GM19463 (cell line): ENCODE results near the gene KCTD13.
"Not testable (repeated sequence)": the region's sequence is repeated elsewhere in the genome, so short reads cannot be mapped to it uniquely, and the experiment has no call there.

Source experiments
- ATAC-seq: cut with Tn5 transposase; IDR thresholded peaks from one replicate; pipeline ENCODE4 v1.9.1; 2021; ENCODE audit warnings: mild to moderate bottlenecking, moderate library complexity; ENCODE audit not compliant: unreplicated experiment

The KCTD13 gene

DNA sequence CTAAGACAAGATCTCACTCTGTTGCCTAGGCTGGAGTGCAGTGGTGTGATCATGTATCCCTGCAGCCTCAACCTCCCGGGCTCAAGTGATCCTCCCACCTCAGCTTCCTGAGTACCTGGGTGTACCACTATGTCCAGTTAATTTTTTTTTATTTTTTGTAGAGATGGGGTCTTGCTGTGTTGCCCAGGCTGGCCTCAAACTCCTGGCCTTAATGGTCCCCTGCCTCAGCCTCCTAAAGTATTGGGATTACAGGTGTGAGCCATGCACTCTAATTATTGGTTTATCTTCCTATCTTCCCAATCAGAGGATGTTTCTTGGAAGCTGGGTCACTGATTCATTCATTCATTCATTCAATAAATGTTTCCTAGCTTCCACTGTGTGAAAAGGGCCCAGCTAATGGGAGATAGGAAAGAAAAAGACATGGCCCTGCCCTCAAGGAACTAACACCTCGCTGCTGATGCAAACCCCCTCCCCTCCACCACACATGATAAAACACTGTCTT is 17.3 kb downstream of the KCTD13 start:
- ATAC-seq: no peak

GRCh38 chr16:29907973-29908372 is 18.1 kb downstream of the KCTD13 start:
- no peak for ATAC-seq

- ATAC-seq: no peak
Observed at GRCh38 chr16:29906520-29907244, 19.3 kb downstream of the KCTD13 start.

- no peak for ATAC-seq
Observed at GRCh38 chr16:29905668-29906067, 20.4 kb downstream of the KCTD13 start.

GRCh38 chr16:29904947-29905346 is 21.1 kb downstream of the KCTD13 start:
- ATAC-seq: no peak

- no peak for ATAC-seq
Observed at GRCh38 chr16:29903590-29903989, 22.4 kb downstream of the KCTD13 start.

DNA sequence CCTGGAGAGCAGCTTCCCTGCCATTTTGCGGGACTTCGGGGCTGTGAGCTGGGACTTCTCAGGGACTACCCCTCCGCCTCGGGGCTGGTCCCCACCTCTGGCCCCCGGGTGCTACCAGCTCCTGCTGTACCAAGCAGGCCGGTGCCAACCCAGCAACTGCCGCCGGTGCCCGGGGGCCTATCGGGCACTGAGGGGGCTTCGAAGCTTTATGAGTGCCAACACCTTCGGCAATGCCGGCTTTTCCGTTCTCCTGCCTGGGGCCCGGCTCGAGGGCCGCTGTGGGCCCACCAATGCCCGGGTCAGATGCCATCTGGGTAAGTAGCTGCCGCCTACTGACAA is 24.4 kb downstream of the KCTD13 start:
- ATAC-seq: no peak

DNA sequence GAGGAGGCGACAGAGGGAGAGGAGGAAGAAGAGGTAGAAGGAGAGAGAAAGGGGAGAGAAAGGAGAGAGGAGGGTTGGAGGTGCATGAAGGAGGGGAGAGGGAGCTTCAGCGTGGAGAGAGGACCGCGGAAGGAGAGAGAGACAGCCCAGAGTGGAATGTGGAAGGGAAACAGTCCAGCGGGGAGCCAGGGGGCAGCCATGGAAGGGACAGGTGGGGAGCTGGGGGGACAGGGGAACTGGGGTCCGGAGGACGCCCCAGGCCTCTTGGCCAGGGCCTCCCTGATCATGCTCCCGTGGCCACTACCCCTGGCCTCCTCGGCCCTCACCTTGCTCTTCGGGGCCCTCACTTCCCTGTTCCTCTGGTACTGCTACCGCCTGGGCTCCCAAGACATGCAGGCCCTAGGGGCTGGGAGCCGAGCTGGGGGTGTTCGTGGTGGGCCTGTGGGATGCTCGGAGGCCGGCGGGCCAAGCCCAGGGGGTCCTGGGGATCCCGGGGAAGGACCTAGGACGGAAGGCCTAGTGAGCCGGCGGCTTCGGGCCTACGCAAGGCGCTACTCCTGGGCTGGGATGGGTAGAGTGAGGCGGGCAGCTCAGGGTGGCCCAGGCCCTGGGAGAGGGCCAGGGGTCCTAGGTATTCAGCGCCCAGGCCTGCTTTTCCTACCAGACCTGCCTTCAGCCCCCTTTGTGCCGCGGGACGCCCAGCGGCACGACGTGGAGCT is 25.0 kb downstream of the KCTD13 start:
- ATAC-seq: no peak

DNA sequence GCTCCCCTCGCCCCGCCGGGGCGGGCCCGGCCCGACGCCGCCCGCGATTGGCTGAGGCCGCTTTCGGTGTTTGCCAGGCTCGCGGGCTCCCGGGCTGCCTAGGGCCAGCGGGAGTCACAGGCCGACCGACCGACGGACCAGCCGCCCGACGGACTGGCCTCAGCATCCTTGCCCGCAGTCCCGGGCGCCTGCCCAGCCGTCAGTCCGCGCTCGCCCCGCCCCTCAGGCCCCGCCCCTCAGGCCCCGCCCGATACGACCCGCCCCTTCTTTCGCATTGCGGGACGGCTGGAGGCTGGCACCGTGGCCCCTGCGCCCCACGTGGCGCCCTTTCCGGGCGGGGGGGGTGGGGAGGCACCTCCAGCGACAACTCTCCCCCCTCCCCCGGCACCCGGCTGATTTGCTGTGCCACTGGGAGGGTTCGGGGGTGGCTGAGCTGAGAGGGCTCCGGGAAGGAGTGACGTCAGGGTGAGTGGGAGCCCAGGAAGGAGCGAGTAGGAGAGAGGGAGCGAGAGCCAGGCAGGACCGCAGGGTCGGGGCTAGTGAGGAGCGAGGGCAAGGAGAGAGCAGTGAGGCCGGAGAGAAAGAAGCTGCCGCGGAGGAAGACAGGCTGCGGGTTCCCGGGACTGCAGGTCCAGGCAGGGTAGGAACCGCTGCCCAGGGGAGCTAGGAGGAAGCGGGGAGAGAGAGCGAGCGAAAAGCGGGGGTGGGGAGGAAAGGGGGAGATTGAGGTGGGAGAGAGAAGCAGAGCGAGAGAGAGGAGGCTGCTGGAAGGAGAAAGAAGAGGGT is 25.7 kb downstream of the KCTD13 start, which contains the start of gene ASPHD1:
Gene ASPHD1 (plus strand): TSS at position 387 of the 786 bp plus-strand sequence. CDS start 484 bp downstream, outside the sequence.
- ATAC-seq: peak; percentile 53

DNA sequence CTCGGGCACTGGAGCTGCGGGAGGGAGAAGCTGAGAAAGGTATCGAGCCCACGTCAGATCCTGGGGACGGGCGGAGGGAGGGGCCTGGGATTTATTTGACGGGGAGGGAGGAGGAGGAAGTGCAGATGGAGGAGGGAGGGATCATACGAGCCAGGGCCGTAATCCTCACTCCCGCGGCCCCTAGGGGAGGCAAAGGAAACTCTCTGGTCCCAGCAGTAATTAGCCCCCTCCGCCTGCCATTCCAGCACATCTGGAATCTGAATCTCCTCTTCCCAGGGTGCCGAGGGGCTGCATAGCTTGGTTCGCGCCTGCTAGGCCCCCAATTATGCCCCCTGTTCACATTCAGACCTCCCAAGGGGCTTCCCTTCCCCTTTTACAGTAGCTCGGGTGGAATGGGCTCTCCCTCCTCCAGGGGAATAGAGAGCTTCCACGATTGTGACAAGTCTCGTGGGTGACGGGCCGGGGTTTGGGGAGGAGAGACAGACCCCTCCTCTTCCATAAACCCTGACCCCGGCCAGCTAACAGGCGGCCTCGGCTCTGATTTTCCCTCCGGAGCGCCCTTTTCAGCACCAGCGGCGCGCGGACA is 26.4 kb downstream of the KCTD13 start, which contains the start of gene SEZ6L2:
Gene SEZ6L2 (minus strand): TSS at position 35 of the 586 bp plus-strand sequence. CDS start 531 bp downstream, outside the sequence.
- ATAC-seq: no peak

GRCh38 chr16:29898804-29899515 is 27.1 kb downstream of the KCTD13 start:
- ATAC-seq: no peak

DNA sequence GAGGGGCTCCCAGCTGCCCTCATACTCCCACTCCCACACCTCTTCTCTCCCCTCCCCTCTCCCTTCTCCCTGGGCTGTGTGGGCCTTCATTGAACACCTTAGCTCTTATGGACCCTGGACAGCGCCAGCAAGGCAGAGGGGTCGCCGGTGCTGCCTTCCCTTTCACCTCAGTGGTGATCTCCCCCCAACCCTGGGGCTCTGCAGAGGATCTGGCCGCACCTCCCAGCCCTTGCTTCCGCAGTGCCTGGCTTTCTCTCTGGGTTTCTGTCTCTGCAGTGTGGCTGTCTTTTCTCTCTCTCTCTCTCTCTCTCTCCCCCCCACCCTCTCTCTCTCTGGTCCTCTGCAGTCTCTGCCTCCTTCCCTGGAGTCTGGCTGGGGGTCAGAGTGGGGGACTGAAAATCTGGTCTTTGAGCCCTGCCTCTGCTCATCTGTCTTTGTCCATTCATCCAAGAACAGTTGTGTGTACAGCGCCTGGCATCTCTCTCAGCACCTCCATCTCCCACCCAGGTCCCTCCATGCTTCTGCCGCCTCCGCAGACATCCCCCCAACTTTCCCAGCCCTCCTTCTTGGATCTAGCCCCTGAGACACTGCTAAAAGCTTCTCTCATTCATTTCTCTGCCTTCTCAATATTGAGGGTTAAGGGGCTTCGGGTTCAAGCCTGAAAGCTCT is 27.8 kb downstream of the KCTD13 start:
- ATAC-seq: no peak

DNA sequence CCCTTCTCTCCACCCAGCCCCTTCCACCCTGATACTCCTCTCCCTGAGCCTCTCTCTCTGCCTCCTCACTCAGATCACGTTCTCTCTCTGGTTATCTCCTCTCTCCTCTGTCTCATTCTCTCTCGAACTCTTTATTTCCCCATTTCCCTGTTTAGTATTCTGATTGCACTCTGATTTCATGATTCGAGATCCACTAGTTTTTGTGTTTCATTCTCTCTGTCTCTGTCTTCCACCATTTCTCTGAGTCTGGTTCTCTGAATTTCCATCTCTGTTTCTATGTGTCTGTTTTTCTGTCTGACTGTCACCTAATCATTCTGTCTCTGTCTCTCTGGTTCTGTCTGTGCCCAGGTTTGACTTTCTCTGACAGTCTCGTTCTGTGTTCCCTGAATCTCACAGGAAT is 28.7 kb downstream of the KCTD13 start:
- ATAC-seq: no peak

GRCh38 chr16:29896841-29897240 is 29.2 kb downstream of the KCTD13 start:
- no peak for ATAC-seq

GRCh38 chr16:29894352-29894751 is 31.7 kb downstream of the KCTD13 start:
- ATAC-seq: no peak

DNA sequence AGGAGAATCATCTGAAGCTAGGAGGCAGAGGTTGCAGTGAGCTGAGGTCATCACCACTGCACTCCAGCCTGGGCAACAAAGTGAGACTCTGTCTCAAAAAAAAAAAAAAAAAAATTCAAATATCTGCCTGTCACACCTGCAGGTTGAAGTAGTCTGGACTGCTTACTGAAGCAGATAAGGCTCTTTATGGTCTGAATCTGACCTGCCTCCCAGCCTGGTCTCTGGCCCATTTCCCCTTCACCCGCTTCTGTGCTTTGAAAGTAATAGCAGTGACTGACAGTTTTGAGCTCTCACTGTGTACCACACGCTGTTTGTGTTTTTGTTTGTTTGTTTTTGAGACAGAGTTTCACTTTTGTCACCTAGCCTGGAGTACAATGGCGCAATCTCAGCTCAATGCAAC is 32.5 kb downstream of the KCTD13 start:
- no peak for ATAC-seq

DNA sequence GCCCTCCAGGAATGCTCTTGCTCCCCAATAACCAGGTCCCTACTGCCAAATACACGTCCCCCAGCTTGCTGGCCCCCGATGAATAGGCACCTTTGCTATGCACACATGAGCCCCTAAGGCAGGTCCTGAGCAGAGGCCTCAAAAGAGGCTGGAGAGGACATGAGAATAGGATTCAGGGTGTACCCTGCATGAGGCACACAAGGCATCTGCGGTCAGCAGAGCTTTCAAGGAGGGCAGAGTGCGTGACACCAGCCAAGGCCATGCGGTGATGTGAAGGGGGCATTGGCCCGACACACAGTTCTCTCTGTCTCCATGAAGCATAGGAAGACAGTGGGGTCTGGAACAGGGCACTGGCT is 33.6 kb downstream of the KCTD13 start:
- ATAC-seq: no peak

- no peak for ATAC-seq
Observed at GRCh38 chr16:29891525-29892457, 34.2 kb downstream of the KCTD13 start.

GRCh38 chr16:29889372-29889771 is 36.7 kb downstream of the KCTD13 start:
- ATAC-seq: not testable (repeated sequence)
